GM23338 (cell line): ENCODE data around the gene CNTNAP1. TPM values are rescaled to one million over a fixed set of nuclear protein-coding genes. Genes with fewer than 3 reads are reported as not detected.
A peak's percentile ranks its signal among the peaks of the same experiment; 100 is the strongest.

Source experiments
- ATAC-seq: fragments of 200-7000 bp; cut with Tn5 transposase; 3 replicates; pipeline ENCODE4 v1.9.1; 2020
- DNase-seq: peaks from one replicate; pipeline ENCODE4 v3.0.0-alpha.2; 2015; ENCODE audit warnings: low spot score
- H2AFZ ChIP-seq: fragments of 200-600 bp; sonication (generic); 2 replicates; pipeline ENCODE4 v1.8.0; 2016; ENCODE audit warnings: antibody characterized with exemption, mild to moderate bottlenecking, moderate library complexity
- H3F3A ChIP-seq: fragments of 200-600 bp; sonication (generic); replicated peaks from 2 replicates; pipeline ENCODE4 v1.8.0; 2017; ENCODE audit warnings: antibody characterized with exemption, mixed run types, low read depth
- H3K27ac ChIP-seq: fragments of 200-600 bp; sonication (generic); 2 replicates; pipeline ENCODE4 v1.6.1; 2016; ENCODE audit warnings: low read depth
- H3K27me3 ChIP-seq: fragments of 200-600 bp; sonication (generic); 2 replicates; pipeline ENCODE4 v1.8.0; 2016; ENCODE audit warnings: mild to moderate bottlenecking, mixed run types, moderate library complexity; ENCODE audit not compliant: insufficient read depth
- H3K36me3 ChIP-seq: fragments of 200-600 bp; sonication (generic); 2 replicates; pipeline ENCODE4 v1.8.0; 2016; ENCODE audit warnings: mild to moderate bottlenecking; ENCODE audit not compliant: insufficient read depth
- H3K4me1 ChIP-seq: fragments of 200-600 bp; sonication (generic); 2 replicates; pipeline ENCODE4 v1.8.0; 2016; ENCODE audit warnings: mild to moderate bottlenecking, moderate library complexity; ENCODE audit not compliant: insufficient read depth
- H3K4me2 ChIP-seq: fragments of 200-600 bp; sonication (generic); 2 replicates; pipeline ENCODE4 v1.7.1; 2017; ENCODE audit warnings: mixed run types
- H3K4me3 ChIP-seq: fragments of 200-600 bp; sonication (generic); 2 replicates; pipeline ENCODE4 v1.6.1; 2016; ENCODE audit warnings: mixed run types
- H3K79me2 ChIP-seq: fragments of 200-600 bp; sonication (generic); replicated peaks from 2 replicates; pipeline ENCODE4 v1.8.0; 2017; ENCODE audit warnings: mild to moderate bottlenecking; ENCODE audit not compliant: insufficient read depth
- H3K9me2 ChIP-seq: fragments of 200-600 bp; sonication (generic); 2 replicates; pipeline ENCODE4 v1.8.0; 2017; ENCODE audit not compliant: insufficient read depth
- H4K20me1 ChIP-seq: fragments of 200-600 bp; sonication (generic); replicated peaks from 2 replicates; pipeline ENCODE4 v1.8.0; 2017; ENCODE audit warnings: mild to moderate bottlenecking; ENCODE audit not compliant: insufficient read depth
- H3K27ac Mint-ChIP-seq: 2 replicates; pipeline ENCODE4 v1.8.0; 2020; ENCODE audit warnings: inconsistent platforms, mild to moderate bottlenecking, moderate library complexity, mixed read lengths
- H3K27me3 Mint-ChIP-seq: 3 replicates; pipeline ENCODE4 v1.8.0; 2022; ENCODE audit warnings: low read depth, mild to moderate bottlenecking, moderate library complexity, mixed read lengths, inconsistent platforms; ENCODE audit not compliant: insufficient read depth, poor library complexity
- H3K36me3 Mint-ChIP-seq: 3 replicates; pipeline ENCODE4 v1.8.0; 2021; ENCODE audit warnings: low read depth, mild to moderate bottlenecking, inconsistent platforms, moderate library complexity, mixed read lengths
- H3K4me1 Mint-ChIP-seq: 3 replicates; pipeline ENCODE4 v1.8.0; 2020; ENCODE audit warnings: mild to moderate bottlenecking, inconsistent platforms, mixed read lengths
- H3K4me3 Mint-ChIP-seq: 3 replicates; pipeline ENCODE4 v1.8.0; 2021; ENCODE audit warnings: moderate library complexity, mild to moderate bottlenecking, inconsistent platforms, mixed read lengths
- H3K9me3 Mint-ChIP-seq: 3 replicates; pipeline ENCODE4 v1.8.0; 2020; ENCODE audit warnings: moderate library complexity, mild to moderate bottlenecking, inconsistent platforms, mixed read lengths
- EZH2 ChIP-seq: fragments of 200-600 bp; sonication (generic); IDR thresholded peaks from one replicate; pipeline ENCODE4 v1.8.0; 2017; ENCODE audit warnings: antibody characterized with exemption, mild to moderate bottlenecking, low read depth; ENCODE audit not compliant: unreplicated experiment
- EZH2phosphoT487 ChIP-seq: fragments of 200-600 bp; sonication (generic); IDR thresholded peaks from one replicate; pipeline ENCODE4 v1.8.1; 2018; ENCODE audit warnings: antibody characterized with exemption; ENCODE audit not compliant: unreplicated experiment
- NANOG ChIP-seq: IDR thresholded peaks from 2 replicates; pipeline ENCODE4 v1.6.1; 2016; ENCODE audit warnings: antibody characterized with exemption, borderline replicate concordance
- ZNF114 ChIP-seq: fragments of 250-450 bp; sonication (Bioruptor Pico); IDR thresholded peaks from 2 replicates; pipeline ENCODE4 v1.5.0; 2020; ENCODE audit warnings: mild to moderate bottlenecking, moderate library complexity
- polyA plus RNA-seq: library from polyadenylated mRNA; unstranded; fragments of >200 nt; fragmentation: Nextera tagmentation; extraction: Ambion mirVana; gene quantifications from 2 replicates; pipeline ENCODE4 v1.2.1, GENCODE V29; 2016
- total RNA-seq: library from RNA; depleted of rRNA; stranded (reverse); fragments of >200 nt; shearing (Covaris generic); gene quantifications from 2 replicates; pipeline ENCODE4 v1.2.3, GENCODE V29; 2014
- TF ChIP-seq, protein P1 (sequence below), 2 experiments: fragments of 200-600 bp in 1 of 2; sonication (generic) in 1 of 2; conservative IDR thresholded peaks; 2 replicates each; pipeline versions ENCODE4 v1.5.1 to v1.6.1; 2016 to 2017; ENCODE audit warnings: antibody characterized with exemption in 2 of 2, low read depth in 2 of 2, mild to moderate bottlenecking in 2 of 2, moderate library complexity in 1 of 2
- TF ChIP-seq, protein P2 (sequence below): fragments of 250-450 bp; sonication (Bioruptor Pico); IDR thresholded peaks from 2 replicates; pipeline ENCODE4 v1.5.0; 2020; ENCODE audit warnings: mild to moderate bottlenecking, moderate library complexity
- TF ChIP-seq, protein P3 (sequence below): IDR thresholded peaks from one replicate; pipeline ENCODE4 v1.6.1; 2018; ENCODE audit warnings: antibody characterized with exemption; ENCODE audit not compliant: unreplicated experiment

CNTNAP1 gene
- total and polyA plus RNA-seq, 2 experiments from 2014 or later: 1.3 to 5.0 TPM

DNA sequence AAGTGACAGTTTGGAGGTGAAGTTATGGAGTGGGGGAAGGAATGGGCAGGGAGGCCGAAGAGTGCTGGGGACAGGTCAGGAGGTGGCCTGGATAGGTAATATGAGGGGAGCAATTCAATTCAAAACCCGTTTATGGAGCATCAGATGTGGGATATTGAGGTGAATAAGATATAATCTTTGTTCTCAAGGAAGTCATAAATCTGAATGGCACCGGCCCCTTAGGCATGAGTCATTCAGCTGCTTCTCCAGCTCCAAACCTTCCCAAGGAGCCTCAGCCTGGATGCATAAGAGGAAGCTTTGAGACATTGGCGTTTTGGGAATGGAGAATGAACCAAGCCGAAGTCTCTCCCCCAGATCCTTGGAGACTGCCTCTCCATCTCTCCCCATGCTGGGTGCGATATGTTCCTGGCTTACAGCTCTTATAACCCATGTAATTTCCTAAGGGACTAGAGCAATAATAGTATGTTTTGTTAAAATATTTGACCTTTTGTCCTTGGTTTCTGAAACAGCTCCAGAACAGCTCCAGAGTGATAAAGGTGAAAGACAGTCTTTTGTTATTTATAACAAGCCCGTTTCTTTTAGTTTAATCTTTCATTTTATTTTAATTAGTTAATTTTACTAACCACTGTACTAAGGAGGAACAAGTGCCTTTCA is 21.5 kb upstream of the CNTNAP1 start:
- Mint-ChIP-seq H3K4me3 (peak overlapping the region; percentile 63; the same call in 1 of the 3 replicates), H3K27ac (no peak overlapping the region), H3K4me1 (peaks cover 9% of the 10 kb centered on the region), H3K27me3 (peaks cover 14% of the 10 kb centered on the region), H3K9me3 (0 out of 3 replicates have a peak, but pooled peaks cover 4% of the 10 kb centered on the region), H3K36me3 (peaks cover 27% of the 10 kb centered on the region)
- no peak for DNase-seq
- no peak for ATAC-seq
- peak overlapping the region; percentile 68 for H3K4me2 ChIP-seq
- no peaks in the 10 kb centered on the region for H3K9me2 ChIP-seq
- H3K36me3 ChIP-seq: no peaks in the 10 kb centered on the region
- no peak overlapping the region for H2AFZ ChIP-seq
- peaks cover 6% of the 10 kb centered on the region for H3K4me1 ChIP-seq
- no peaks in the 10 kb centered on the region; the same call in 1 of the 2 replicates for H4K20me1 ChIP-seq
- H3K27ac ChIP-seq: no peak overlapping the region
- TF ChIP-seq, protein P1, sequence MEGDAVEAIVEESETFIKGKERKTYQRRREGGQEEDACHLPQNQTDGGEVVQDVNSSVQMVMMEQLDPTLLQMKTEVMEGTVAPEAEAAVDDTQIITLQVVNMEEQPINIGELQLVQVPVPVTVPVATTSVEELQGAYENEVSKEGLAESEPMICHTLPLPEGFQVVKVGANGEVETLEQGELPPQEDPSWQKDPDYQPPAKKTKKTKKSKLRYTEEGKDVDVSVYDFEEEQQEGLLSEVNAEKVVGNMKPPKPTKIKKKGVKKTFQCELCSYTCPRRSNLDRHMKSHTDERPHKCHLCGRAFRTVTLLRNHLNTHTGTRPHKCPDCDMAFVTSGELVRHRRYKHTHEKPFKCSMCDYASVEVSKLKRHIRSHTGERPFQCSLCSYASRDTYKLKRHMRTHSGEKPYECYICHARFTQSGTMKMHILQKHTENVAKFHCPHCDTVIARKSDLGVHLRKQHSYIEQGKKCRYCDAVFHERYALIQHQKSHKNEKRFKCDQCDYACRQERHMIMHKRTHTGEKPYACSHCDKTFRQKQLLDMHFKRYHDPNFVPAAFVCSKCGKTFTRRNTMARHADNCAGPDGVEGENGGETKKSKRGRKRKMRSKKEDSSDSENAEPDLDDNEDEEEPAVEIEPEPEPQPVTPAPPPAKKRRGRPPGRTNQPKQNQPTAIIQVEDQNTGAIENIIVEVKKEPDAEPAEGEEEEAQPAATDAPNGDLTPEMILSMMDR (conservative IDR thresholded peaks at IDR 0.05; ENCODE audit: low read depth in 2 of 2): no peak
- no peak for TF ChIP-seq ZNF114
- TF ChIP-seq, protein P2, sequence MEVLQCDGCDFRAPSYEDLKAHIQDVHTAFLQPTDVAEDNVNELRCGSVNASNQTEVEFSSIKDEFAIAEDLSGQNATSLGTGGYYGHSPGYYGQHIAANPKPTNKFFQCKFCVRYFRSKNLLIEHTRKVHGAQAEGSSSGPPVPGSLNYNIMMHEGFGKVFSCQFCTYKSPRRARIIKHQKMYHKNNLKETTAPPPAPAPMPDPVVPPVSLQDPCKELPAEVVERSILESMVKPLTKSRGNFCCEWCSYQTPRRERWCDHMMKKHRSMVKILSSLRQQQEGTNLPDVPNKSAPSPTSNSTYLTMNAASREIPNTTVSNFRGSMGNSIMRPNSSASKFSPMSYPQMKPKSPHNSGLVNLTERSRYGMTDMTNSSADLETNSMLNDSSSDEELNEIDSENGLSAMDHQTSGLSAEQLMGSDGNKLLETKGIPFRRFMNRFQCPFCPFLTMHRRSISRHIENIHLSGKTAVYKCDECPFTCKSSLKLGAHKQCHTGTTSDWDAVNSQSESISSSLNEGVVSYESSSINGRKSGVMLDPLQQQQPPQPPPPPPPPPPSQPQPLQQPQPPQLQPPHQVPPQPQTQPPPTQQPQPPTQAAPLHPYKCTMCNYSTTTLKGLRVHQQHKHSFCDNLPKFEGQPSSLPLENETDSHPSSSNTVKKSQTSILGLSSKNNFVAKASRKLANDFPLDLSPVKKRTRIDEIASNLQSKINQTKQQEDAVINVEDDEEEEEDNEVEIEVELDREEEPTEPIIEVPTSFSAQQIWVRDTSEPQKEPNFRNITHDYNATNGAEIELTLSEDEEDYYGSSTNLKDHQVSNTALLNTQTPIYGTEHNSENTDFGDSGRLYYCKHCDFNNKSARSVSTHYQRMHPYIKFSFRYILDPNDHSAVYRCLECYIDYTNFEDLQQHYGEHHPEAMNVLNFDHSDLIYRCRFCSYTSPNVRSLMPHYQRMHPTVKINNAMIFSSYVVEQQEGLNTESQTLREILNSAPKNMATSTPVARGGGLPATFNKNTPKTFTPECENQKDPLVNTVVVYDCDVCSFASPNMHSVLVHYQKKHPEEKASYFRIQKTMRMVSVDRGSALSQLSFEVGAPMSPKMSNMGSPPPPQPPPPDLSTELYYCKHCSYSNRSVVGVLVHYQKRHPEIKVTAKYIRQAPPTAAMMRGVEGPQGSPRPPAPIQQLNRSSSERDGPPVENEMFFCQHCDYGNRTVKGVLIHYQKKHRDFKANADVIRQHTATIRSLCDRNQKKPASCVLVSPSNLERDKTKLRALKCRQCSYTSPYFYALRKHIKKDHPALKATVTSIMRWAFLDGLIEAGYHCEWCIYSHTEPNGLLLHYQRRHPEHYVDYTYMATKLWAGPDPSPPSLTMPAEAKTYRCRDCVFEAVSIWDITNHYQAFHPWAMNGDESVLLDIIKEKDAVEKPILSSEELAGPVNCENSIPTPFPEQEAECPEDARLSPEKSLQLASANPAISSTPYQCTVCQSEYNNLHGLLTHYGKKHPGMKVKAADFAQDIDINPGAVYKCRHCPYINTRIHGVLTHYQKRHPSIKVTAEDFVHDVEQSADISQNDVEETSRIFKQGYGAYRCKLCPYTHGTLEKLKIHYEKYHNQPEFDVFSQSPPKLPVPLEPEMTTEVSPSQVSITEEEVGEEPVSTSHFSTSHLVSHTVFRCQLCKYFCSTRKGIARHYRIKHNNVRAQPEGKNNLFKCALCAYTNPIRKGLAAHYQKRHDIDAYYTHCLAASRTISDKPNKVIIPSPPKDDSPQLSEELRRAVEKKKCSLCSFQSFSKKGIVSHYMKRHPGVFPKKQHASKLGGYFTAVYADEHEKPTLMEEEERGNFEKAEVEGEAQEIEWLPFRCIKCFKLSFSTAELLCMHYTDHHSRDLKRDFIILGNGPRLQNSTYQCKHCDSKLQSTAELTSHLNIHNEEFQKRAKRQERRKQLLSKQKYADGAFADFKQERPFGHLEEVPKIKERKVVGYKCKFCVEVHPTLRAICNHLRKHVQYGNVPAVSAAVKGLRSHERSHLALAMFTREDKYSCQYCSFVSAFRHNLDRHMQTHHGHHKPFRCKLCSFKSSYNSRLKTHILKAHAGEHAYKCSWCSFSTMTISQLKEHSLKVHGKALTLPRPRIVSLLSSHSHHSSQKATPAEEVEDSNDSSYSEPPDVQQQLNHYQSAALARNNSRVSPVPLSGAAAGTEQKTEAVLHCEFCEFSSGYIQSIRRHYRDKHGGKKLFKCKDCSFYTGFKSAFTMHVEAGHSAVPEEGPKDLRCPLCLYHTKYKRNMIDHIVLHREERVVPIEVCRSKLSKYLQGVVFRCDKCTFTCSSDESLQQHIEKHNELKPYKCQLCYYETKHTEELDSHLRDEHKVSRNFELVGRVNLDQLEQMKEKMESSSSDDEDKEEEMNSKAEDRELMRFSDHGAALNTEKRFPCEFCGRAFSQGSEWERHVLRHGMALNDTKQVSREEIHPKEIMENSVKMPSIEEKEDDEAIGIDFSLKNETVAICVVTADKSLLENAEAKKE (CRISPR knock-in tag): no peak
- TF ChIP-seq, protein P3, sequence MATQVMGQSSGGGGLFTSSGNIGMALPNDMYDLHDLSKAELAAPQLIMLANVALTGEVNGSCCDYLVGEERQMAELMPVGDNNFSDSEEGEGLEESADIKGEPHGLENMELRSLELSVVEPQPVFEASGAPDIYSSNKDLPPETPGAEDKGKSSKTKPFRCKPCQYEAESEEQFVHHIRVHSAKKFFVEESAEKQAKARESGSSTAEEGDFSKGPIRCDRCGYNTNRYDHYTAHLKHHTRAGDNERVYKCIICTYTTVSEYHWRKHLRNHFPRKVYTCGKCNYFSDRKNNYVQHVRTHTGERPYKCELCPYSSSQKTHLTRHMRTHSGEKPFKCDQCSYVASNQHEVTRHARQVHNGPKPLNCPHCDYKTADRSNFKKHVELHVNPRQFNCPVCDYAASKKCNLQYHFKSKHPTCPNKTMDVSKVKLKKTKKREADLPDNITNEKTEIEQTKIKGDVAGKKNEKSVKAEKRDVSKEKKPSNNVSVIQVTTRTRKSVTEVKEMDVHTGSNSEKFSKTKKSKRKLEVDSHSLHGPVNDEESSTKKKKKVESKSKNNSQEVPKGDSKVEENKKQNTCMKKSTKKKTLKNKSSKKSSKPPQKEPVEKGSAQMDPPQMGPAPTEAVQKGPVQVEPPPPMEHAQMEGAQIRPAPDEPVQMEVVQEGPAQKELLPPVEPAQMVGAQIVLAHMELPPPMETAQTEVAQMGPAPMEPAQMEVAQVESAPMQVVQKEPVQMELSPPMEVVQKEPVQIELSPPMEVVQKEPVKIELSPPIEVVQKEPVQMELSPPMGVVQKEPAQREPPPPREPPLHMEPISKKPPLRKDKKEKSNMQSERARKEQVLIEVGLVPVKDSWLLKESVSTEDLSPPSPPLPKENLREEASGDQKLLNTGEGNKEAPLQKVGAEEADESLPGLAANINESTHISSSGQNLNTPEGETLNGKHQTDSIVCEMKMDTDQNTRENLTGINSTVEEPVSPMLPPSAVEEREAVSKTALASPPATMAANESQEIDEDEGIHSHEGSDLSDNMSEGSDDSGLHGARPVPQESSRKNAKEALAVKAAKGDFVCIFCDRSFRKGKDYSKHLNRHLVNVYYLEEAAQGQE: no peak
- TF ChIP-seq EZH2: no peak
- no peak for TF ChIP-seq NANOG
- no peak for TF ChIP-seq EZH2phosphoT487
- no peaks in the 10 kb centered on the region for H3K27me3 ChIP-seq
- H3F3A ChIP-seq: no peaks in the 10 kb centered on the region
- no peaks in the 10 kb centered on the region for H3K79me2 ChIP-seq
- H3K4me3 ChIP-seq: peak overlapping the region; percentile 17; the same call in 1 of the 2 replicates
